H4 (cell line): ENCODE results near the gene ERC2. TPM values are rescaled to one million over a fixed set of nuclear protein-coding genes. Genes with fewer than 3 reads are reported as not detected.

ENCODE experiments used
- DNase-seq: peaks from one replicate; pipeline ENCODE4 v3.0.0-alpha.2; 2015; ENCODE audit warnings: low spot score
- total RNA-seq: library from RNA; depleted of rRNA; stranded (reverse); fragments of >200 nt; shearing (Covaris generic); gene quantifications from 2 replicates; pipeline ENCODE4 v1.2.3, GENCODE V29; 2014

The ERC2 gene
- total RNA-seq, 1 experiment from 2014 or later, result 1.6 TPM

- no peak for DNase-seq
Measured at GRCh38 chr3:56253941-56254665, 214.2 kb downstream of the ERC2 start.

- DNase-seq, result peak; percentile 32
Measured at GRCh38 chr3:56251343-56251945, 216.8 kb downstream of the ERC2 start.

- DNase-seq, result no peak
Measured at GRCh38 chr3:56248021-56248420, 220.2 kb downstream of the ERC2 start.

DNA sequence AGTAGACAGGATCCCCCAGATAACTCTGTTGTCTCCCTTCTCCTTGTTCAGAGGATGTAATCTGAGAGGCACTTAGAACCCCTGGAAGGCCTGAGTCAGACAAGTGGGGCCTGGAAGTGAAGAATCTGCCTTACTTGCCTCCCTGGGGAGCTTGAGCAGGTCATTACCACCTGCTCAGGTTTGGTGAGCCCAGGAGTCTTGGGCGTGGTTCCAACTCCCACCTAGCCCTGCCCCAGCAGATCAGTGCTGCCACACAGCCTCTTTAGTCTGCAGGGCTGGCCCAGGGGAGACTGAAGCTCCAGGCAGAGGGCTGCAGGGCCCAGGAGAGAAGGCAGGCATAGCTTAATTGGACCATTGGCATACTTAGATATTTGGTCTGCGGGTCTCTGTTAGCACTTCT is 230.0 kb downstream of the ERC2 start:
- no peak for DNase-seq

- no peak for DNase-seq
Measured at GRCh38 chr3:56233742-56234141, 234.5 kb downstream of the ERC2 start.

DNA sequence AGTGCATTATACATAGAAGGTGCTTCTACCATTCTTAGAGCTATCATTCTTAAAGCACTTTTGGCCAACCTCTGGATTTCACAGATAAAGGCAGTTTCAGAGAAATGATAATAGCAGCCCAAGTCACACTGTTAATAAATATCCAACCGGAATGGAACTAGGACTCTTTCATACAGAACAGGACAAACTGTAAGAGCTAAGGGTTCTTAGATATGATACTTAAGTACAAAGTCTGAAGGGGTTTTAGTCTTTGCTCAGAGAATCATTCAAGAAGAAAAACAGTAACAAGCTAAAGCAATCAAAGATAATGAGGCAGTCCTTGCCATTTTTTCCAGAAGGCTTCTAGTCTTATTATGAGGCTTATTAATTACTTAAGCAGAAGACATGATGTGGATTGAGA is 239.0 kb downstream of the ERC2 start:
- no peak for DNase-seq

- DNase-seq, result no peak
Measured at GRCh38 chr3:56222866-56223265, 245.4 kb downstream of the ERC2 start.

DNA sequence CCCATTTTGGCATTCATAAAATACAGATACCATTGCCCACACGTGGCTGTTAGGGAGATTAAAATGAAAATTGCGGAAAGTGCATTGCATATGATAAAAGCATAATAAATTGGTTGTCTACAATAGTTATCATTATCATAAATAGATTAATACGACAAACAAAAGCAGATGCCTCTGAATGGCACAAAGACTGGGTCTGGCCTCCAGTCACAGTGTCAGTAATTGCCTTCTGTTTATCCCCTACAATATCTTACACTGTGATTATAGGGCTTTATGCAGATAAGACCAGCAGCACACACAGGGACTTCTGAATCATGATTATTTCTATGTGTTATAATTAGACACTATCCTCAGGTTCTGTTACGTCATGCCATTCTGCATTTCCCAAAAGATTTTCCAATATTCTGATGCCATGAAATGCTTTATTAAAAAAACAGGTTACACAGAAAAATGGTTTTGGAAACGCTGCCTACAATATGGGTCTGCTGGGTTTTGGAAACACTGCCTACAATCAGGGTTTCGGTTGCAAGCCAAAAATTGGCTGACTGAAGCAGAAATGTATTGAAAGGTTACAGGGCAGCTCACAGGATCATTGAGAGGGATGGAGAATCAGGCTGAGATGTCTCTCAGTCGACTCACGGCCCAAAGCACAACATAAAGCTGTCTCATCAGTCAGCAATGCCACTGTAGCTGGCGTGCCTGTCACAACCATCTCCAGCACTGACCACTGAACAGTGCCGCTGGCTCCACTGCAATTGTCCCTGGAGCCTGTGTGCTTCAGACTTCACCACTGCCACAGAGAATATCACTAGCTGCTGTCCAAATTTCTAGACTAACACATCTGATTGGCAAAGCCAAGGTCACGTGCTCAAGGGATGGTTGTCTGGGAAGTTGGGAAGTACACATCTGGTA is 248.1 kb downstream of the ERC2 start:
- no peak for DNase-seq

DNA sequence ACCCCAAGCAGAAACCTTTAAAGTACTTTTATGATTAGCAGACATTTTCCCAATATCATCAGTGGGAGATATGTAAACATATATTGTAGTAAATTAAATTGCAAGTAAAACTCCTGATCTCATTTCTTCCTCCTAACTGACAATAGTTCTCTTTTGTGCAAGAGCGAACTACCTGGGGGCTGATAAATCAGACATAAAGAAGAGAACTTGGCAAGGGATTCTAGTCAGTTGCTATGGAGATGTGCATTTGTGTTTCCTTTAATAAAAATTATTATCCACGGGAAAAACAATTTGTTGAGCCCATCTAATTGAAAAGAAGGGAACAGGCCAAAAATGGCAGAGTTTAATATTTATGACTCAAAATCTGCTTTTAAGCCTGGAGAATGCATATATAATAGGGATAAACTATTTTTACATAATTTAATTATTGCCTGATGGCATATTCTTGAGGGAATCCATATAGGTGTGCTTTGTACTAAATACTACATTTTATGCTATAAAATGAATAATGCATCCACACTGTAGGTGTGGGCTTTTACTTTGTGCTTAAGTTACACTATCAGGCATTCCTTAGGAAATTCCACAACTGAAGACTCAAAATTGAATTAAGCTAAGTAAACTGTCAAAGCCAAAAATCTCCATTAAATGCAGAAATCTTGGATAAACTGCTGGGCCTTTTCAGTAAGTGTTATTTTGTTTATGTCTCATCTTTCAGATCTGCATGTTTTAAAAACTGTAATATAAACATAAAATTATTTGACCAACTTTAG is 258.1 kb downstream of the ERC2 start:
- DNase-seq, result no peak

GRCh38 chr3:56207922-56208321 is 260.3 kb downstream of the ERC2 start:
- no peak for DNase-seq

GRCh38 chr3:56205406-56205805 is 262.9 kb downstream of the ERC2 start:
- peak; percentile 10 for DNase-seq

- DNase-seq, result no peak
Measured at GRCh38 chr3:56202997-56203396, 265.3 kb downstream of the ERC2 start.

GRCh38 chr3:56201407-56201806 is 266.9 kb downstream of the ERC2 start:
- DNase-seq, result no peak

DNA sequence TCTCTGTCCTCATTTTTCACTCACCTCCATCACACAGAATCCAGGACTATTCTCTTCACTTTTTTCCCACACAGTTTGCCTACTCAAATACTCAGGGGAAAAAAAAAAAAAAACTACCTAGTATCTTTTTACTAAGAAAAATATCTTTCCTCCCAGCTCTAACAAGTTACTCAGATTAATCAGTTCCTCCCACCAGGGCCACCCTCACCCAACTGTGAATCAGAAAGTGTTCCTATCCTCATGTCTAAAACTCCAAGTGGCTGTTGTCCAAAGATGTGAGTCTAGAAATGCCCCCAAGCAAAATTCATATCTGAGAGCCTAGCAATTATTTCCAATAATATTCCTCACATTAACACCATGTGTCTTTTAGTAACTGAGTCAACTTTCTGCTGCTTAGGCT is 268.0 kb downstream of the ERC2 start:
- no peak for DNase-seq

- no peak for DNase-seq
Measured at GRCh38 chr3:56197991-56198390, 270.3 kb downstream of the ERC2 start.

DNA sequence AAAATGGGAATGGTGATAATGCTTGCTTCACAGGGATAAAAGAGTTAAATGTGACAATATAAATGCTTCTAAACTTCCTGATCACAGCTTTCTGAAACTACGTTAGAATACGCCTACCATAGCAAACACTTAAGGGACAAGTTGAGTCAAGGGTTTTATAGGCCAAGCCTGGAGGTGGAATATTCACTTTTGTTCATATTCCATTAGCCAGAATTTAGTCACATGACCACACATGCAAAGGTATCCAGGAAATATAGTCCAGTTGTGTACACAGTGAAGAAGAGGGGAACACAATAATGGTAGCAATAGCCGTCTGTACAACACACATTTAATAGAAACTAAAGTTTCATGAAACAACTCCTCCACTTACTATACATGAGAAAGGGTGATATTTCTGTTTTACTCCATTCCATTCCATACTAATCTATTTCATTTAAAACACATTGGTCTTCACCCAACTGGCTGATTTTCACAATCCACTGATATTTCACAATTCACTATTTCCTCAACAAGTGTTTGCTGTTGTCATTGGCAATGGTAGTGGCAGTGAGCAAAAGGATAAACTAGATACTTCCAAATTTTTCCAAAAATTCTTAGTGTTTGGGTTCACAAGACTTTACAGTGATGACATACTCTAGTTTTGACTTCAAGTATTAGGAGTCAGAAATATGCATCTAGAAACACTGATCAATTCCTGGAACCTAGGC is 270.9 kb downstream of the ERC2 start:
- no peak for DNase-seq

DNA sequence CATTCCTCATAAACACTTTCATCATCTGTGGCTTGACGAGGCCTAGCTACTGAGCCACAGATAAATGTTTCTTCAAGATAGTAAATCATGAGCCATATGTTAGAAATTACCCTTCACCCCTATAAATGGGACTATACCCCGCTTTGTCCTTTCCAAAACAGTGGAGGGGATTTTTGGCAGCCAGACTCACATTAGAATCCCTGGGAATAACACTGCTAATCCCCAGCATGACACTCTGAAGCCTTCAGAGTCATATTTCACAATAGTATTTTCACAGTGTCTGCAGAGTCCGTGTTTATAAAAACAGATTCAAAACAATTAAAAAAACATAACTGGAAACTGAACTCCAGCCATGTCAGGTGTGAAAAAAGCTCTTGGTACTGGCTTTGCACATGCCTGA is 271.6 kb downstream of the ERC2 start:
- DNase-seq, result no peak

DNA sequence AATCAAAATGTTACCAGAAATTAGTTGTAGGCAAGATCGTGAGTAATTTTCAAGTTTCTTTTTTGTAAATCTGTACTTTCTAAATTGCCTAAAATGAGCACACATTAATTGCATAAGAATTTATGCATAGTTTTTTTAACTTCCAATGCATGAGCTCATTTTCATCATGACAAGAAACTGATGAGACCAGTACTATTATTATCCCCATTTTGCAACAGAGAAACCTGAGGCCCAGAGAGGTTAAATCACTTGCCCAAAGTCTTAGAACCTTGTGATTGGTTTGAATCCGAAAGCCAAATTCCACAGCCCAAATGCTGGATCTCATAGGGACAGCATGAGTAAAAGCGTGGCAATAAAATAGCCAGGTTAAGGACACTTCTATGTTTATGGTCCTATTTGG is 274.7 kb downstream of the ERC2 start:
- DNase-seq, result no peak

GRCh38 chr3:56192001-56192400 is 276.3 kb downstream of the ERC2 start:
- DNase-seq, result no peak

GRCh38 chr3:56190771-56191305 is 277.4 kb downstream of the ERC2 start:
- no peak for DNase-seq

DNA sequence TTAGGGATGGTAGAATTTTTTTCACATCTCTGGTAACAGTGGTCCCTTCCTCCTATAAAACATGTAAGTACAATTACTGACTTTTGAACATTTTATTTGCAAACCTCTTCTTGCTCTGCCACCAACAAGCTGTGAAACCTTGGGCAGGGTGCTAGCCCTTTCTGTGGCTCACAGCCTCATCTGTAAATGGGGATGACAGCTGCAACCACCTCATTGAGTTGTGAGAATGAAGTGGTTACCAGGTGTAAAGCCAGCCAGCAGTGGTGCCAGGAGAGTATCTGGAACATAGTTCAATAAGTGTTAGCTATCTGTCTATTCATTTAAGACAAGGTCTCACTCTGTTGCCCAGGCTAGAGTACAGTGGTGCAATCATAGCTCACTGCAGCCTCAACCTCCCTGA is 278.1 kb downstream of the ERC2 start:
- no peak for DNase-seq
